BE2C (cell line): Measurements from ENCODE around the gene PARP6.
"Not testable (repeated sequence)": the region's sequence is repeated elsewhere in the genome, so short reads cannot be mapped to it uniquely, and the experiment has no call there.

ENCODE experiments used
- DNase-seq: peaks from one replicate; pipeline ENCODE4 v3.0.0-alpha.2; 2020
- H3K27me3 ChIP-seq: fragments of 250-450 bp; sonication (Bioruptor Pico); 2 replicates; pipeline ENCODE4 v1.5.1; 2020; ENCODE audit warnings: mild to moderate bottlenecking
- H3K36me3 ChIP-seq: fragments of 250-450 bp; sonication (Bioruptor Pico); 2 replicates; pipeline ENCODE4 v1.5.1; 2020; ENCODE audit warnings: mild to moderate bottlenecking
- H3K4me1 ChIP-seq: fragments of 250-450 bp; sonication (Bioruptor Pico); 2 replicates; pipeline ENCODE4 v1.5.1; 2020
- H3K4me3 ChIP-seq: 2 replicates; pipeline ENCODE4 v1.5.1; 2011; ENCODE audit warnings: low read depth, low read length
- H3K9me3 ChIP-seq: fragments of 250-450 bp; sonication (Bioruptor Pico); 2 replicates; pipeline ENCODE4 v1.5.1; 2020
- CTCF ChIP-seq: IDR thresholded peaks from 2 replicates; pipeline ENCODE4 v1.5.1; 2012; ENCODE audit warnings: mild to moderate bottlenecking, low read depth, low read length

Gene PARP6

GRCh38 chr15:72281713-72282112 is 9.4 kb upstream of the PARP6 start:
- H3K4me1 ChIP-seq: no peaks in the 10 kb centered on the region
- H3K27me3 ChIP-seq: no peaks in the 10 kb centered on the region
- no peak for TF ChIP-seq CTCF
- no peaks in the 10 kb centered on the region for H3K36me3 ChIP-seq
- H3K9me3 ChIP-seq: no peaks in the 10 kb centered on the region
- no peak for DNase-seq
- H3K4me3 ChIP-seq: no peak overlapping the region

- H3K27me3 ChIP-seq: no peaks in the 10 kb centered on the region
- H3K4me1 ChIP-seq: no peaks in the 10 kb centered on the region
- no peak overlapping the region for H3K4me3 ChIP-seq
- H3K9me3 ChIP-seq: no peaks in the 10 kb centered on the region
- no peaks in the 10 kb centered on the region for H3K36me3 ChIP-seq
- no peak for TF ChIP-seq CTCF
- no peak for DNase-seq
These were observed 8.4 kb upstream of the PARP6 start for GRCh38 chr15:72280751-72281150.

- H3K9me3 ChIP-seq: no peaks in the 10 kb centered on the region
- TF ChIP-seq CTCF: no peak
- H3K4me1 ChIP-seq: no peaks in the 10 kb centered on the region
- no peak overlapping the region for H3K4me3 ChIP-seq
- no peaks in the 10 kb centered on the region for H3K27me3 ChIP-seq
- no peaks in the 10 kb centered on the region for H3K36me3 ChIP-seq
- no peak for DNase-seq
These were observed 6.4 kb upstream of the PARP6 start for GRCh38 chr15:72278737-72279136.

- no peak for DNase-seq
- Histone ChIP-seq H3K27me3 (no peaks in the 10 kb centered on the region), H3K4me1 (no peaks in the 10 kb centered on the region), H3K36me3 (no peaks in the 10 kb centered on the region), H3K4me3 (no peak overlapping the region), H3K9me3 (no peaks in the 10 kb centered on the region)
- TF ChIP-seq CTCF: no peak
These were observed 4.0 kb upstream of the PARP6 start for GRCh38 chr15:72276326-72276700.

- H3K9me3 ChIP-seq, H3K4me1 ChIP-seq, DNase-seq, H3K27me3 ChIP-seq, H3K36me3 ChIP-seq, H3K4me3 ChIP-seq: not testable (repeated sequence)
These were observed 3.4 kb upstream of the PARP6 start for GRCh38 chr15:72275635-72276325.

GRCh38 chr15:72272997-72273352 is 621 bp upstream of the PARP6 start:
- Histone ChIP-seq H3K4me1 (no peaks in the 10 kb centered on the region), H3K9me3 (no peaks in the 10 kb centered on the region), H3K36me3 (peaks cover 10% of the 10 kb centered on the region), H3K27me3 (no peaks in the 10 kb centered on the region), H3K4me3 (peak overlapping the region; percentile 51)
- DNase-seq: no peak
- TF ChIP-seq CTCF: no peak

GRCh38 chr15:72271895-72272212 is 500 bp downstream of the PARP6 start:
- TF ChIP-seq CTCF: no peak
- Histone ChIP-seq H3K9me3 (no peaks in the 10 kb centered on the region), H3K4me3 (peak overlapping the region; percentile 81), H3K27me3 (no peaks in the 10 kb centered on the region), H3K36me3 (peaks cover 18% of the 10 kb centered on the region), H3K4me1 (no peaks in the 10 kb centered on the region)
- no peak for DNase-seq
